ENCODE measurements around the gene NOX5.

The NOX5 gene

GRCh38 chr15:69081310-69082004, 67.0 kb downstream of the NOX5 start:
- DNase-seq (ENCODE audit: low read depth) = no peak

DNA sequence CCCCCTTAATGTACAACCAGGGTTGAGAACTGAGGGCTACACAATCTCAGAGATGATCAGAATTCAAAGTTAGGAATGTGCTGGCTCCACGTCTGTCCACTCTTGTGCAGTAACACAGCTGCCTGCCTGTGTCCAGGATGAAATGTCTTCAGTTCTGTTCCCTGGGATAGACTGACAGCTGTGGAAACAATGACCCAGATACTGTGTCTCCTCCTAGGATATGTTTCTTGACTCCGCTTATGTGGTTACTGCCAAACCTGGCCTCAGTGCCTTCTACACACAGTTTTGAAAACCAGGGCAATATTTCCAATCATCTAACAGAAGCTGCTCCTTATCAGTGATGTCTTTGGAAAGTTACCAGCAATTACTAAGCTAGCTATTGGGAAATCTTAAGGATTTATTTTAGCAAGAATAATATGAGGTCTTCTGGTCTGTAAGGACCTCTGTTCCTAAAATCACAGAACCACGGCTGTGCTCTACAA, 67.6 kb downstream of the NOX5 start:
- DNase-seq (ENCODE audit: low read depth) = no peak

- DNase-seq (ENCODE audit: low read depth) = no peak
These were observed 68.1 kb downstream of the NOX5 start for GRCh38 chr15:69082554-69082953.

GRCh38 chr15:69084404-69085030, 70.0 kb downstream of the NOX5 start:
- no peak for DNase-seq (ENCODE audit: low read depth)

DNA sequence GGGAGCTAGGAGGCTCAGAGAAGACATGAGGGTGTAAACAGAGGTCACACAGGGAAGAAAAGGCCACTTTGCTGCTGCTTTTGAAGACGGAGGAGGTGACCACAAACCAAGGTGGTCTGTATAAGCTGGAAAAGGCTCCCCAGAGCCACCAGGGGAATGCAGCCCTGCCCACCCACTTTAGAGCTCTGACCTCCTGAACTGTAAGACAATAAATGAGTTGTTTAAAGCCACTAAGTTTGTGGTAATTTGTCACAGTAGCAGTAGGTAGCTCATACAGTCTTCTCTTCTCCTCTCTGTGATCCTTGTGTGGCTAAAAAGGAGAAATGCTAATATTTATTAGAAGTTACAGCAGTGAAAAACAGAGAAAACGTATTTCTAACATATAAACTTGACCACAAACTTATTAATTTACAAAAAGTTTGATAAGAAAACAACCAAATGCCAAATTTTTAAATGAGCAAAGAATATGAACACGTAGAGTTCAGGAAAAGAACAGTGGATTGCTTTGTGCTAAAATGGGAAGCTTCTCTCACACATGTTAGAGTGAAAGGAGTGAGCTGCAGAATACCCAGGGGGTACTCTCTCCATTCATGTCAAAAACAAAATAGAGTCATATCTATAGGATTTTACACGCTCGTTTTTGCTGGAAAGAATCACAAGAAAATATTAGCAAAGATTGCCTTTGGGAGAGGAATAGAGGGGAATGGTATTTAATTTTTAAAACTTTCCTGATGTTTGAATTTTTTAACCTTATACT, 71.0 kb downstream of the NOX5 start:
- DNase-seq (ENCODE audit: low read depth) = no peak

DNA sequence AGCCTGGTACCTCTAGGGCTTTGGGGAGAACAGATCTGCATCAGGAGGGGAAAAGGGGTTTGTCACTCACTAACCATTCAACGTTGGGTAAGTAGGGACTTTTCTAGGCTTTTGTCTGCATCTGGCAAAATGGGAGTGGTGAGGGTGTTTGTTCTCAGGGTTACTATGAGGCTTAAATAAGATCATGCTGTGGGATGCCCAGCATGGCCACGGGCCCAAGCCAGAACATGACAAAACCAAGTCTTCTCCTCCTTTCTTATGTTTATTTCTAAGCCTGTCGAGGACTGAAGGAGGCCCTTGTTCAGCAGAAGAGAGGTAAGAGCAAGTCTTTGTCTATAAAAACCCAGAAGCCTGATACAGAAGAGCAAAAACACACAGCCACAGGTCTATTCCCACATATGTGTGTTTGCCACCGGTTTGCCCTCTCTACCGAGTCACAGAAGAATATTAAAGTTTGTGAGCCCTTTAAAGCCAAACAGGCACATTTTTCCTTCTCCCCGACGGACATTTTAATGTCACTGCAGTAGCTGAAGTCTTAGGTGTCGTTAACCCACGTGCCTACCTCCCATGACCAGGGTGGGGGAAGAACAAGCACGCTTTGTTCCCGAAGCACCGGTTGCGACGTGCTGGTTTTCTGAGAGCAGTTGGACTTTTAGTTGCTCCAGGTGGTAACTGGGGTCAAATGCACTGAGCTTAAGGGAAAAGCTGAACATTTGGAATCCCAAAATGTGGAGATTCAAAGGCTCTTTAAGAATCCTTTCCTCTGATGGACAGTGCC, 72.1 kb downstream of the NOX5 start:
- DNase-seq (ENCODE audit: low read depth) = no peak

DNA sequence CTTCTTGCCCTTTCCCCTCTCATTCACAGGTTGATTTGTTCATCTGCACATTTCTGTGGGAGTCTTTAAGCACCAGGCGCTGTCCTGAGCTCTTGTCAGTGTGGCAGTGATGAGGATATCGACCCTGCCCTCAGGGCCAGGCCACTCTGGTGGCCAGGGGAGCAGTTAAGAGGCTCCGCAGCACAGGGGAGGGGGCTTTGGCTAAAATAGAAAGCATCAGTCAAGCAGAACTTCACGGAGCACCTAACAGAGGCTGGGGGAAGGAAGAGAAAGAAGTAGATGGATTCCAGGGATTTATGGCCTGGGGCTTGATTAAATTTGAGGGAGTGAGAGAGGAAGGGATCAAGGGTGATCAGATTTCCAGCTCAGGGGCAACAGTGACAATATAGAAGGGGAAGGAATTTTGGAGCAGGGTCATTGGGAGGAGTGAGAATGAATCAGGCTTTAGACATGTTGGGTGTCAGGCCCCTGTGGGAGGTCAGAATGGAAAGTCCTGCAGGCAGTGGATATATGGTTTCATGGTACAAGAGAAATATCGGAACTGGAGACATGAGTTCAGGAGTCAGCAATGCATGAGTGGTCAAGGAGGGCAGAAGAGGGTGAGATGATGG, 73.0 kb downstream of the NOX5 start:
- no peak for DNase-seq (ENCODE audit: low read depth)

DNA sequence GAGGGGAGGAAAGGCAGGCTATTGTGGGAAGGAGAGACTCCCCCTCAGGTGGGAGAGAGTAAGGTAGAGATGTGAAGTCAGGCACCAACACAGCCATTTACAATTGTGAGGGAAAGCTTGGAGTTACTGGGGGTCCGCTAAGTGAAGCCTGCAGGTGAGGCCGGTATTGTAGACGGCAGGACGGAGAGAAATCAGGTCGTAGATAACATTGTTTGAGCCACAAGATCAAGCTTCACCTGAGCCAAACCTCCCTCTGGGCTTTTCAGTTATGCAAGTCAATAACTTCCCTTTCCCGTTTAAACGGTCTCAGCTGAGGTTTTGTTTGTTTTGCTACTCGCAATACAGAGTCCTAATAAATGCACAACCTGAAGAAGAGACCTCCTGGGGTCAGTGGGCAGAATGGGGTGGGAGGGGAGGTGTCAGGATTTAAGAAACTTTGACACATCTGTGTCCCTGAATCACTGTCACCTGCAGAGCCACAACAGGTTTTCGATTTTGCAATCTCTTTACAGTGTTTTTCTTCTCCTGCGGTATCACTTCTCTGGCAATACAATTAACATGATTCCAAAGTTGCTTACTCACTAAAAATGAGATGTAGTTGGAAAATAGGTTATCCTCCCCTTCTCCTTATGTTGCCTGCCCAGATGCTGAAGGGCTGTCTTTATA, 73.9 kb downstream of the NOX5 start:
- DNase-seq (ENCODE audit: low read depth) = no peak

DNA sequence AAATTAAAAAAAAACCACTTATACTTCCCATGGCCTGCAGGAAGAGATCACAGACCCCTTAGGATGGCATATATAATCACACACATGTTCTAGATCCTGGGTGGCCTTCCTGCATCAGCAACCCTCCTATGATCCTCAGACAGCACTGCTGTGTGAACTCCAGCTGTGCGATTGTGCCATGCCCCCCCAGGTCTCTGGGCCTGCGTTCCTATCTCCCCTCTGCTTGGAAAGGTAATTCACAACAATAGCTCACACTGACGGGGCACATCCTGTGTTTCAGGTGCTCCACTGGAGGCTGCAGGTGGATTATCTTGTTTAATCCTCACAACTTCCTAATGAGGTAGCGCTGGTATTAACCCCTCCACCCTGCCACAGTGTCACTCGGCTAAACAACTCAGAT, 74.8 kb downstream of the NOX5 start:
- no peak for DNase-seq (ENCODE audit: low read depth)

DNA sequence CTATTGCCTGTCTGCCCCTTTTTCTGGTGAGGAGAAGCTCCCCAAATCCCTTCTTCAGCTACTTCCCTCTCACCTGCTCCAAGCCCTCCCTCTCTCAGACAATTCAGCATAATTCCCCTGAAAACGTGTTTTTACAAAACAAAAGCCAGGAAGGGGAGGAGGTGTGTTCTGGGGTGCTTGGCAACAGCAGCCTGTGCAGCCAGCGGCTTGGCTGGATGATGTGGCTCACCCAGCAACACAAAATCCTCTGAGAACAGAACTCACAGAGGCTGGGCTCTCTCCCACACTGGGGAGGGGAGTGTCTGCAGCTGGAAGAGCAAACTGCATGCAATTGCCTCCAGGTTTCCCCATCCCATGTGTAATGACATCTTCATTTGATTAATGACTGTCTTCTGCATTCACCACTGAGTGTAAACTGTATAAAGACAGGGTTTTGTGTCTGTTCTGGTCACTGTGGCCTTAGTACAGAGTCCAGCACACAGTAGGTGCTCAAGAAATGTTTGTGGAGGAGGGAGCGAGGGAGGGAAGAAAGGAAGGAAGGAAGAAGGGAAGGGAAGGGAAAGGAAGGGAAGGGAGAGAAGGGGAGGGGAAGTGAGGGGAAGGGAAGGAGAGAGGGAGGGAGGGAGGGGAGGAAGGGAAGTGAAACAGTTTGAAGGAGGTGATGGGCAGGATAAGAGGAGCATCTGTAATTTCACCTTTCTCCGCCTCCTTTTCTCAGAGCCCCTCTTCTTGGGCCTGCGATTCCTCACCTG, 75.9 kb downstream of the NOX5 start:
- no peak for DNase-seq (ENCODE audit: low read depth)

GRCh38 chr15:69091654-69092053, 77.2 kb downstream of the NOX5 start:
- DNase-seq (ENCODE audit: low read depth) = no peak

DNA sequence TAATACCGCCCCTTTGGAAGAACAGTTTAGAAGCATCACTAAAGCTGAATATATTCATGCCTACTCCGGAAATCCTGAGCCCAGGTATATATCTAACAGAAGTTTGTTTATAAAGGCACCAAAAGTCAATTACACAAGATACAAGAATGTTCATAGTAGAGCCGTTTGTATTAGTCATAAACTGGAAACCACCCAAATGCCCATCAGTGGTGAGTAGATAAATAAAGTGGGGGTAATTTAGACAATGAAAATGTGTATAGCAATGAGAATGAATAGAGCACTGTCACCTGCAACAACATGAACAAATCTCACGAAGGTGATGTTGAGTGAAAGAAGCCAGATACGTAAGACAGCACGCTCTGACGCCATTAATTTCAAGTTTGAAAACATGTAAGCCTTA, 77.7 kb downstream of the NOX5 start:
- no peak for DNase-seq (ENCODE audit: low read depth)

DNA sequence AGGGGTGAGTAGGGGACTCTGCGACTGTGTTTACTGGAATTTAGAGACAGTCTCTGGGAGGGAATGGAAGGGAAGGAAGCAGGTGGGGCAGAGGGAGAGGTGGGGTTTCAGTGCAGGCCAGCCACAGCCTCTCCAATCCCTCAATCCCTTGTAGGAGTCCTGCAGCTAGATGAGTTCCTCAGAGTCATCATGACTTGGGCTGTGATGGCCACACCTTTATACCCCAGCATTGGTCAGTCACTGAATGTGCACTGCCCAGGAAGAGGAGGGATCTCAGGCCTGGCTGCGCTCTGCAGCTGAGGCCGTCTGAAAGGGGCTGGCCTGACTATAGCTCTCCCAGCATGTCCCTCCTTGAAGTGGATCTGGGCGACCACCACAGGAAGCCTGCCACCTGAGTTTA, 78.6 kb downstream of the NOX5 start:
- no peak for DNase-seq (ENCODE audit: low read depth)

- DNase-seq (ENCODE audit: low read depth) = no peak
These were observed 79.1 kb downstream of the NOX5 start for GRCh38 chr15:69093614-69094013.

GRCh38 chr15:69094124-69094921, 79.8 kb downstream of the NOX5 start:
- no peak for DNase-seq (ENCODE audit: low read depth)

DNA sequence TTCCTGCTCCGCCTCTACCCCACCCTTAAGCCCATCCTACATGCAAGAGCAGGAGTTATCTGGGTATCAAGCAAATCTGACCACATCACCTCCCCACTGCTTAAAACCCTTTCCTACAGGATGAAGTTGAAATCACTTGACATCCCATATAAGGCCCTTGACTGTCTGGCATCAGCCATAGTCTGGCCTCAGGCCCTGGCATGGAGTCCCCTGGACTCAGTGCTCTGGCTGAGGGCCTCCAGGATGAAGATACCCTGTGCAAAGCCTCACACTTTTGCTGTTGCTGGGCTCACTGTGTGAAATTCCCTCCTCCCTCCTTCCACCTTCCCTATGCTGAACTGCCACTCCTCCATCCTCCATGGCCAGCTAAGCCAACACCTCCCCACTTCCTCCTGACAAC, 80.8 kb downstream of the NOX5 start:
- DNase-seq (ENCODE audit: low read depth) = no peak

GRCh38 chr15:69096196-69096595, 81.7 kb downstream of the NOX5 start:
- no peak for DNase-seq (ENCODE audit: low read depth)

DNA sequence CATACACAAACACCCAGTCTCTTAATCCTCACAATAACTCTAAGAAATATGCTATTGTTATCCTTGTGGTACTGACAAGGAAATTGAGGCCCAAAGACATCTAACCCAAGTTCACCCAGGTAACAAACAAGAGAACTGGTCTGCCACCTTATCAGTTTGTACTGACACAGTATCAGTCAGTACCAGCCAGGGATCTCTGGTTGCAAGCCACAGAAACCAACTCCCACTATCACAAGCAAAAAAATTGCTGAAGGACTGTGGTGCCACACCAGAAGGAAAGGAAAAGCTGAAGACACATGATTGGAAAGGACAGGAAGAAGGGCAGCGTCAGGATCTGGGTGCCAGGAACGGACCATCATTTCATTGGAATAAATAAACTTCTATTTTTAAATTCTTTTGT, 82.1 kb downstream of the NOX5 start:
- no peak for DNase-seq (ENCODE audit: low read depth)

- no peak for DNase-seq (ENCODE audit: low read depth)
These were observed 84.3 kb downstream of the NOX5 start for GRCh38 chr15:69098771-69099170.

GRCh38 chr15:69099941-69100340, 85.4 kb downstream of the NOX5 start:
- DNase-seq (ENCODE audit: low read depth) = no peak
